ENCODE data around the gene RFTN1.

DNA sequence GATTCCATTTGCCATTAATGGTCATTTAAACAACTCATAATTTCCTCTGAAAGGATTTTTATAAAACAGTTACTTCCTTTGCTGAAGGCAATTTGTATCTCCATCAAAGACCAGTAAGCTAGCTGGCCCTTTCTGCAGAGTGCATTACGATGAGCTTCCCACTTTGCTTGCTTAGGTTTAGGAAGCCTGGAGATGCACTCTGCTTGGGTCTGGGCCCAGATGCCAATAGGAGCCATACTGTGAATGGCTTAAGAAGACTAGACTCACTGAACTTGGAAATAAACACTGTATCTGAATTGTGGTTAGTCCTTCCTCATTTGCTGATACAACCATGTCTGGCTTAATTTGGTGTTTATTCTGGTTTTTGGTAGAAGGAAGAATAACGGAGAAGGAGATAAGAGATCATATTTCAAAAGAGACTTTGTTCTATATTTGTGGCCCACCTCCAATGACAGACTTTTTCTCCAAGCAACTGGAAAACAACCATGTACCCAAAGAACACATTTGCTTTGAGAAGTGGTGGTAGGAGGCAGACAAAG is 210.4 kb downstream of the RFTN1 start:
- TF ChIP-seq, protein P1, sequence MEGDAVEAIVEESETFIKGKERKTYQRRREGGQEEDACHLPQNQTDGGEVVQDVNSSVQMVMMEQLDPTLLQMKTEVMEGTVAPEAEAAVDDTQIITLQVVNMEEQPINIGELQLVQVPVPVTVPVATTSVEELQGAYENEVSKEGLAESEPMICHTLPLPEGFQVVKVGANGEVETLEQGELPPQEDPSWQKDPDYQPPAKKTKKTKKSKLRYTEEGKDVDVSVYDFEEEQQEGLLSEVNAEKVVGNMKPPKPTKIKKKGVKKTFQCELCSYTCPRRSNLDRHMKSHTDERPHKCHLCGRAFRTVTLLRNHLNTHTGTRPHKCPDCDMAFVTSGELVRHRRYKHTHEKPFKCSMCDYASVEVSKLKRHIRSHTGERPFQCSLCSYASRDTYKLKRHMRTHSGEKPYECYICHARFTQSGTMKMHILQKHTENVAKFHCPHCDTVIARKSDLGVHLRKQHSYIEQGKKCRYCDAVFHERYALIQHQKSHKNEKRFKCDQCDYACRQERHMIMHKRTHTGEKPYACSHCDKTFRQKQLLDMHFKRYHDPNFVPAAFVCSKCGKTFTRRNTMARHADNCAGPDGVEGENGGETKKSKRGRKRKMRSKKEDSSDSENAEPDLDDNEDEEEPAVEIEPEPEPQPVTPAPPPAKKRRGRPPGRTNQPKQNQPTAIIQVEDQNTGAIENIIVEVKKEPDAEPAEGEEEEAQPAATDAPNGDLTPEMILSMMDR (IDR thresholded peaks at IDR 0.05; ENCODE audit: extremely low read depth in 1 of 2, insufficient read depth in 1 of 2, low read depth in 1 of 2, low read length in 2 of 2): no peak
- no peak for TF ChIP-seq POLR2A (IDR thresholded peaks at IDR 0.05; ENCODE audit: low read depth, low read length)
- no peak for TF ChIP-seq JUN (IDR thresholded peaks at IDR 0.05; ENCODE audit: borderline replicate concordance, insufficient read depth, insufficient read length, low read depth)
- TF ChIP-seq POLR2AphosphoS5 (IDR thresholded peaks at IDR 0.05; ENCODE audit: insufficient read depth, low read depth, low read length): no peak
- no peak for TF ChIP-seq MYC (IDR thresholded peaks at IDR 0.05; ENCODE audit: low read depth, low read length)
